Sigmoid colon (tissue), 4 donors: ENCODE measurements around the gene KRT81.

Source experiments
- POLR2A ChIP-seq, 2 donors: fragments of 450-650 bp; IDR thresholded peaks; one replicate each; pipeline ENCODE4 v1.6.1; 2016; ENCODE audit warnings: antibody characterized with exemption in 2 of 2, mild to moderate bottlenecking in 2 of 2, moderate library complexity in 2 of 2
- POLR2AphosphoS5 ChIP-seq, 4 donors: sonication (generic); formaldehyde crosslinking; IDR thresholded peaks; one replicate each; pipeline ENCODE4 v1.6.1; 2017; ENCODE audit warnings: antibody characterized with exemption in 4 of 4

GRCh38 chr12:52327052-52327829, 35.9 kb upstream of the KRT81 start:
- TF ChIP-seq POLR2AphosphoS5 (IDR thresholded peaks at IDR 0.05): peak in 1 of 4 donors; percentile 37
- TF ChIP-seq POLR2A (IDR thresholded peaks at IDR 0.05): no peak
